ENCODE data around the gene SH2B3.

DNA sequence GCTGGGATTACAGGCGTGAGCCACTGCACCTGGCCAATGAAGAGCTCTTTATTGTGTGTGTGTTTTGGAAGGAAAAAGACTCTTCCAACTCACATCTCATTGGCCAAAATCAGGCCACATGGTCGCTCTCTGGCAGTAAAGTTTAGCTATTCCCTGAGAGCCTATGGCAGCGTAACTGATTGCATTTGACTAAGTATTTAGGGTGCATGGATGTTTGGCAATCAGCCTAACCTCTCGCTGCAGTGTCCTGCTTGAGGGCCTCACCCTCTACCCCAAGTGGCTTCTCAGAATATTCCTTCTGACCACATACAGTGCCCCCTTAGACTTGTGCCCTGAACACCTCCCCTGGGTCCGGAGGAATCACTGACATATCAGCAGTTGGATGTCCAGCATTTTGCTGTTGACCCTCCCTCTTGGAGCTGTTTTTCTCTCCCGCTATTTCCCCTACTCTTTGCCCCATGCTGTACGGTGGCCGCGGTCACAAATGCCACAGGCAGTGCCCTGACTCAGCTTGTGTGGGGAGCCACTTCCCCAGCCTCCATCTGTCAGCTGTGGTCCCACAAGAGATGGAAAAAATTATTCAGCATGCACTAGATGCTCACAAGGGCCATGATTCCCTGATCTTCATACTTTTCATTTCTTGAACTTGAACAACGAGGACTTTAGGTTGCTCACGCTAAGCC, 46.4 kb upstream of the SH2B3 start:
- TF ChIP-seq RXRA (CRISPR knock-in tag; IDR thresholded peaks at IDR 0.05): no peak
- no peak for TF ChIP-seq ZSCAN21 (CRISPR knock-in tag; IDR thresholded peaks at IDR 0.05; ENCODE audit: borderline replicate concordance)
- TF ChIP-seq ASH2L (IDR thresholded peaks at IDR 0.05; ENCODE audit: insufficient read length, low read depth, low read length): no peak
- no peak for TF ChIP-seq CHD2 (IDR thresholded peaks at IDR 0.05; ENCODE audit: low read depth, low read length)
- TF ChIP-seq, protein P1, sequence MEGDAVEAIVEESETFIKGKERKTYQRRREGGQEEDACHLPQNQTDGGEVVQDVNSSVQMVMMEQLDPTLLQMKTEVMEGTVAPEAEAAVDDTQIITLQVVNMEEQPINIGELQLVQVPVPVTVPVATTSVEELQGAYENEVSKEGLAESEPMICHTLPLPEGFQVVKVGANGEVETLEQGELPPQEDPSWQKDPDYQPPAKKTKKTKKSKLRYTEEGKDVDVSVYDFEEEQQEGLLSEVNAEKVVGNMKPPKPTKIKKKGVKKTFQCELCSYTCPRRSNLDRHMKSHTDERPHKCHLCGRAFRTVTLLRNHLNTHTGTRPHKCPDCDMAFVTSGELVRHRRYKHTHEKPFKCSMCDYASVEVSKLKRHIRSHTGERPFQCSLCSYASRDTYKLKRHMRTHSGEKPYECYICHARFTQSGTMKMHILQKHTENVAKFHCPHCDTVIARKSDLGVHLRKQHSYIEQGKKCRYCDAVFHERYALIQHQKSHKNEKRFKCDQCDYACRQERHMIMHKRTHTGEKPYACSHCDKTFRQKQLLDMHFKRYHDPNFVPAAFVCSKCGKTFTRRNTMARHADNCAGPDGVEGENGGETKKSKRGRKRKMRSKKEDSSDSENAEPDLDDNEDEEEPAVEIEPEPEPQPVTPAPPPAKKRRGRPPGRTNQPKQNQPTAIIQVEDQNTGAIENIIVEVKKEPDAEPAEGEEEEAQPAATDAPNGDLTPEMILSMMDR (CRISPR knock-in tag; IDR thresholded peaks at IDR 0.05): no peak
- TF ChIP-seq MZF1 (CRISPR knock-in tag; IDR thresholded peaks at IDR 0.05; ENCODE audit: borderline replicate concordance): no peak

All from HepG2 (cell line).